K562 (cell line): ENCODE results near the gene POLG. TPM values are rescaled to one million over a fixed set of nuclear protein-coding genes. Genes with fewer than 3 reads are reported as not detected.

ENCODE experiments used
- ATAC-seq: fragments of 200-7000 bp; cut with Tn5 transposase; 3 replicates; pipeline ENCODE4 v1.9.1; 2020; ENCODE audit warnings: moderate library complexity
- BruUV-seq: library from RNA; stranded (reverse); fragments of 400-500 nt; replicated peaks from 2 replicates; lab custom pipeline; 2021; lab: Mats Ljungman, UMichigan
- CTCF ChIA-PET: fragments of 300-600 bp; formaldehyde crosslinking; extraction: SDS; loops from one replicate; lab custom pipeline; 2021; ENCODE audit warnings: low intra/inter-chr PET ratio; lab: Yijun Ruan, JAX
- POLR2A ChIA-PET: fragments of 300-600, 350-650 bp; sonication (Branson Sonifier 250); formaldehyde crosslinking; extraction: SDS; loops from one replicate; lab custom pipeline; 2021; ENCODE audit warnings: antibody characterized with exemption, inconsistent platforms; lab: Yijun Ruan, JAX
- DNase-seq, 4 experiments: peaks; one replicate each; pipeline versions ENCODE4 v3.0.0 to v3.0.0-alpha.2; 2011 to 2018; ENCODE audit warnings: low spot score in 3 of 4, mixed read lengths in 3 of 4; ENCODE audit errors: extremely low read depth in 1 of 4
- FAIRE-seq: peaks from 2 replicates; lab custom pipeline; 2011; peaks lifted over from hg19 to GRCh38; lab: Jason Lieb, UNC
- H2AFZ ChIP-seq: 2 replicates; pipeline ENCODE4 v1.6.0; 2011; ENCODE audit warnings: low read depth, low read length, control low read depth, inconsistent platforms
- H3K27ac ChIP-seq: fragments of 200-600 bp; 3 replicates; pipeline ENCODE4 v1.8.0; 2011; ENCODE audit warnings: low read depth, mild to moderate bottlenecking, control low read depth, inconsistent platforms, low read length, moderate library complexity, mixed read lengths; ENCODE audit errors: extremely low read depth
- H3K27me3 ChIP-seq, 2 experiments: fragments of 300-600 bp in 1 of 2; 2 replicates in 1 of 2; 3 replicates in 1 of 2; pipeline versions ENCODE4 v1.6.0 to v1.8.0; 2011; ENCODE audit warnings: inconsistent platforms in 2 of 2, low read length in 2 of 2, mild to moderate bottlenecking in 1 of 2, mixed read lengths in 1 of 2, moderate library complexity in 1 of 2; ENCODE audit not compliant: control insufficient read depth in 2 of 2, insufficient read depth in 2 of 2
- H3K36me3 ChIP-seq: fragments of 300-600 bp; 3 replicates; pipeline ENCODE4 v1.8.0; 2011; ENCODE audit warnings: mild to moderate bottlenecking, low read length, inconsistent platforms; ENCODE audit not compliant: control insufficient read depth, insufficient read depth
- H3K4me1 ChIP-seq, 2 experiments: fragments of 200-600 bp in 1 of 2; replicated peaks in 1 of 2; 2 replicates in 1 of 2; 3 replicates in 1 of 2; pipeline versions ENCODE4 v1.5.1 to v1.8.0; 2011; ENCODE audit warnings: inconsistent platforms in 2 of 2, low read length in 2 of 2, mild to moderate bottlenecking in 1 of 2, mixed read lengths in 1 of 2, moderate library complexity in 1 of 2; ENCODE audit not compliant: control insufficient read depth in 2 of 2, insufficient read depth in 2 of 2
- H3K4me2 ChIP-seq: 2 replicates; pipeline ENCODE4 v1.6.1; 2011; ENCODE audit warnings: low read length, control low read depth, inconsistent platforms, mixed read lengths; ENCODE audit not compliant: insufficient read depth
- H3K4me3 ChIP-seq: fragments of 200-600 bp; sonication (generic), shearing (Covaris generic); 2 replicates; pipeline ENCODE4 v1.5.1; 2016; ENCODE audit warnings: control low read depth, inconsistent platforms
- H3K79me2 ChIP-seq: fragments of 200-600 bp; 3 replicates; pipeline ENCODE4 v1.8.0; 2011; ENCODE audit warnings: low read length, inconsistent platforms; ENCODE audit not compliant: control insufficient read depth, insufficient read depth
- H3K9ac ChIP-seq, 2 experiments: 2 replicates each; pipeline versions ENCODE4 v1.6.0 to v1.6.1; 2011; ENCODE audit warnings: low read depth in 2 of 2, low read length in 2 of 2, control low read depth in 1 of 2, inconsistent platforms in 1 of 2, mild to moderate bottlenecking in 1 of 2, mixed read lengths in 1 of 2; ENCODE audit not compliant: insufficient read depth in 1 of 2
- H3K9me1 ChIP-seq: one replicate; pipeline ENCODE4 v1.6.0; 2011; ENCODE audit warnings: inconsistent platforms, mild to moderate bottlenecking, low read length, moderate library complexity; ENCODE audit not compliant: control insufficient read depth, insufficient read depth
- H3K9me3 ChIP-seq: replicated peaks from 2 replicates; pipeline ENCODE4 v1.5.1; 2011; ENCODE audit warnings: low read depth, low read length, inconsistent platforms; ENCODE audit not compliant: control insufficient read depth, insufficient read depth
- H4K20me1 ChIP-seq: replicated peaks from 2 replicates; pipeline ENCODE4 v1.6.1; 2011; ENCODE audit warnings: low read length, inconsistent platforms, mixed read lengths; ENCODE audit not compliant: control insufficient read depth, insufficient read depth
- ASH1L ChIP-seq: fragments of 450-650 bp; IDR thresholded peaks from 2 replicates; pipeline ENCODE4 v1.6.1; 2018; ENCODE audit warnings: borderline replicate concordance, mild to moderate bottlenecking, low read depth; ENCODE audit not compliant: partially characterized antibody
- DEAF1 ChIP-seq: fragments of 450-650 bp; formaldehyde crosslinking; IDR thresholded peaks from 2 replicates; pipeline ENCODE4 v1.4.0; 2020; ENCODE audit warnings: mild to moderate bottlenecking, moderate library complexity
- DIDO1 ChIP-seq: fragments of 450-650 bp; IDR thresholded peaks from 2 replicates; pipeline ENCODE4 v1.6.1; 2016; ENCODE audit warnings: low read depth, missing biosample characterization, missing genetic modification characterization
- EP400 ChIP-seq: fragments of 450-650 bp; IDR thresholded peaks from 2 replicates; pipeline ENCODE4 v1.6.1; 2017; ENCODE audit warnings: antibody characterized with exemption, mild to moderate bottlenecking, moderate library complexity
- FOXA3 ChIP-seq, 2 experiments: fragments of 450-650 bp in 1 of 2; sonication (generic) in 1 of 2; formaldehyde crosslinking; IDR thresholded peaks in 1 of 2; conservative IDR thresholded peaks in 1 of 2; 2 replicates each; pipeline versions ENCODE4 v1.4.0 to v1.8.0; 2020 to 2022; ENCODE audit warnings: mild to moderate bottlenecking in 2 of 2, missing genetic modification reagents in 1 of 2
- KDM1A ChIP-seq, 2 experiments: fragments of 450-650 bp; IDR thresholded peaks; 2 replicates each; pipeline ENCODE4 v1.6.1; 2016; ENCODE audit warnings: mild to moderate bottlenecking in 2 of 2
- MAZ ChIP-seq, 2 experiments: fragments of 450-650 bp in 1 of 2; sonication (generic) in 1 of 2; formaldehyde crosslinking; IDR thresholded peaks in 1 of 2; conservative IDR thresholded peaks in 1 of 2; 2 replicates each; pipeline versions ENCODE4 v1.4.0 to v1.5.0; 2020; ENCODE audit warnings: mild to moderate bottlenecking in 1 of 2, missing genetic modification reagents in 1 of 2
- MCM5 ChIP-seq: fragments of 450-650 bp; IDR thresholded peaks from 2 replicates; pipeline ENCODE4 v1.6.1; 2016; ENCODE audit warnings: low read depth
- SMARCA4 ChIP-seq: fragments of 450-650 bp; IDR thresholded peaks from 2 replicates; pipeline ENCODE4 v1.6.1; 2016
- TAL1 ChIP-seq: fragments of 450-650 bp; IDR thresholded peaks from 2 replicates; pipeline ENCODE4 v1.6.1; 2016; ENCODE audit warnings: mild to moderate bottlenecking
- TCF7 ChIP-seq: sonication (generic); IDR thresholded peaks from 2 replicates; pipeline ENCODE4 v1.6.1; 2016; ENCODE audit warnings: antibody characterized with exemption, borderline replicate concordance
- ZBED1 ChIP-seq: IDR thresholded peaks from 2 replicates; pipeline ENCODE4 v1.6.1; 2014
- ZBTB1 ChIP-seq: sonication (generic); formaldehyde crosslinking; IDR thresholded peaks from 2 replicates; pipeline ENCODE4 v1.8.1; 2023; ENCODE audit warnings: missing genetic modification reagents, low read depth, mild to moderate bottlenecking, borderline replicate concordance
- ZNF165 ChIP-seq: fragments of 250-450 bp; sonication (Bioruptor Pico); IDR thresholded peaks from 2 replicates; pipeline ENCODE4 v1.4.0; 2020; ENCODE audit warnings: borderline replicate concordance
- ZNF24 ChIP-seq: fragments of 450-650 bp; IDR thresholded peaks from 2 replicates; pipeline ENCODE4 v1.6.1; 2016
- ZNF324 ChIP-seq: fragments of 250-450 bp; sonication (Bioruptor Pico); IDR thresholded peaks from 2 replicates; pipeline ENCODE4 v1.4.0; 2020; ENCODE audit warnings: mild to moderate bottlenecking
- WGBS: fragments of 100-300 bp; shearing (Covaris generic); methylation state at CpG from one replicate; pipeline ENCODE4 v1.1.6; 2016; ENCODE audit warnings: low coverage, mixed read lengths; ENCODE audit not compliant: insufficient coverage; ENCODE audit errors: missing lambda C conversion rate; 5-methylcytosine and 5-hydroxymethylcytosine counted together
- in situ Hi-C: fragments of 300-500 bp; cut with MboI; formaldehyde crosslinking; loops from 4 replicates; pipeline ENCODE4 v1.15.0; 2018; ENCODE audit warnings: inconsistent platforms, mixed read lengths
- intact Hi-C: fragments of 100-400 bp; cut with micrococcal nuclease; formaldehyde crosslinking; loops from 2 replicates; pipeline ENCODE4 v1.14.2; 2022
- polyA plus RNA-seq, 8 experiments: library from polyadenylated mRNA; depleted of rRNA in 4 of 8; stranded (reverse) in 5 of 8; unstranded in 3 of 8; fragments of >200 nt; fragmentation: Nextera tagmentation in 2 of 8; fragmentation: Illumina TruSeq in 1 of 8; extraction: Ambion mirVana in 2 of 8; extraction: Trizol in 1 of 8; gene quantifications; 2 replicates each; pipeline versions ENCODE4 v1.2.1 to v1.2.3, GENCODE V29; 2011 to 2014; ENCODE audit warnings: inconsistent platforms in 1 of 8, missing spikeins in 1 of 8
- total RNA-seq, 7 experiments: library from RNA; depleted of rRNA in 6 of 7; stranded (reverse); fragments of >200 nt in 6 of 7; fragmentation: Illumina TruSeq in 2 of 7; extraction: Trizol in 2 of 7; gene quantifications; 2 replicates each; pipeline versions ENCODE4 v1.2.1 to v1.2.3, GENCODE V29; 2011 to 2021; ENCODE audit warnings: low replicate concordance in 1 of 7
- TF ChIP-seq, protein P1 (sequence below), 2 experiments: IDR thresholded peaks; 2 replicates each; pipeline ENCODE4 v1.6.1; 2011; ENCODE audit warnings: borderline replicate concordance in 1 of 2, control low read depth in 1 of 2, low read depth in 1 of 2, low read length in 1 of 2, mild to moderate bottlenecking in 1 of 2, mixed read lengths in 1 of 2, moderate library complexity in 1 of 2; ENCODE audit not compliant: insufficient read depth in 1 of 2, insufficient read length in 1 of 2, poor library complexity in 1 of 2, severe bottlenecking in 1 of 2; ENCODE audit errors: extremely low read depth in 1 of 2
- TF ChIP-seq, protein P2 (sequence below): fragments of 250-450 bp; sonication (Bioruptor Pico); IDR thresholded peaks from 2 replicates; pipeline ENCODE4 v1.8.0; 2022; ENCODE audit warnings: inconsistent platforms

POLG gene
- total and polyA plus RNA-seq, 9 of the 15 experiments (the other 6 are each of a cell fraction or from before 2014, with no cell fraction given) = 15.2 to 83.8 (median 38.6) TPM

GRCh38 chr15:89358755-89359439, 24.3 kb upstream of the POLG start:
- peaks cover 0 to 41% of the 10 kb centered on the region in 2 experiments; a peak in 2 of 5 replicates for H3K4me1 ChIP-seq
- peak; percentile 94 for ATAC-seq
- peak overlapping the region in 1 of 2 experiments; percentile 90; a peak in 2 of 4 replicates for H3K9ac ChIP-seq
- H3K27me3 ChIP-seq = peaks cover 51 to 88% of the 10 kb centered on the region in 2 experiments
- FAIRE-seq = no peak
- peak overlapping the region; percentile 50 for H3K4me3 ChIP-seq
- 1% methylated on average over 34 of the region's 68 CpGs for WGBS
- H4K20me1 ChIP-seq = peaks cover 23% of the 10 kb centered on the region
- in situ Hi-C loops (no loop called here), intact Hi-C loops (loop anchor here (1.0 to 10.0 kb wide), 4 partner anchors 40 to 196 kb away; no protein-coding TSS in a partner anchor)
- no TSS peak for BruUV-seq
- ChIA-PET CTCF (interaction anchor here (0.6 to 5.1 kb wide), 8 partner anchors 41 to 584 kb away, joined by 3 to 65 read pairs (median 7); no protein-coding TSS in a partner anchor), POLR2A (interaction anchor here (0.6 to 0.8 kb wide), 4 partner anchors 12 to 60 kb away, joined by 3 to 4 read pairs (median 3); no protein-coding TSS in a partner anchor)
- peak; percentile 86 to 90 (median 90) for DNase-seq
- peak overlapping the region; percentile 96 for H2AFZ ChIP-seq
- H3K4me2 ChIP-seq = peak overlapping the region; percentile 81
- no peaks in the 10 kb centered on the region for H3K9me3 ChIP-seq
- no peaks in the 10 kb centered on the region for H3K9me1 ChIP-seq
- H3K79me2 ChIP-seq = no peaks in the 10 kb centered on the region
- H3K36me3 ChIP-seq = no peaks in the 10 kb centered on the region
- H3K27ac ChIP-seq = no peak overlapping the region
- no peak for TF ChIP-seq DIDO1 (tag)
- TF ChIP-seq, protein P1, sequence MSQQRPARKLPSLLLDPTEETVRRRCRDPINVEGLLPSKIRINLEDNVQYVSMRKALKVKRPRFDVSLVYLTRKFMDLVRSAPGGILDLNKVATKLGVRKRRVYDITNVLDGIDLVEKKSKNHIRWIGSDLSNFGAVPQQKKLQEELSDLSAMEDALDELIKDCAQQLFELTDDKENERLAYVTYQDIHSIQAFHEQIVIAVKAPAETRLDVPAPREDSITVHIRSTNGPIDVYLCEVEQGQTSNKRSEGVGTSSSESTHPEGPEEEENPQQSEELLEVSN (IDR thresholded peaks at IDR 0.05; ENCODE audit: borderline replicate concordance in 1 of 2, extremely low read depth in 1 of 2, insufficient read depth in 1 of 2, insufficient read length in 1 of 2, low read depth in 1 of 2, low read length in 1 of 2, poor library complexity in 1 of 2, severe bottlenecking in 1 of 2) = peak; percentile 69 to 88
- TF ChIP-seq MCM5 = no peak
- no peak for TF ChIP-seq ZNF324 (CRISPR knock-in tag)
- TF ChIP-seq TCF7 = no peak
- no peak for TF ChIP-seq ZNF165 (CRISPR knock-in tag)
- TF ChIP-seq KDM1A (IDR thresholded peaks at IDR 0.05) = no peak
- TF ChIP-seq SMARCA4 = no peak
- no peak for TF ChIP-seq ASH1L
- no peak for TF ChIP-seq ZBED1
- peak; percentile 86 for TF ChIP-seq DEAF1 (CRISPR knock-in tag)
- no peak for TF ChIP-seq FOXA3 (CRISPR knock-in tag; conservative IDR thresholded peaks at IDR 0.05 in 1 of 2, IDR thresholded peaks at IDR 0.05 in 1 of 2)
- TF ChIP-seq ZBTB1 (CRISPR knock-in tag) = no peak
- TF ChIP-seq MAZ (CRISPR knock-in tag; conservative IDR thresholded peaks at IDR 0.05 in 1 of 2, IDR thresholded peaks at IDR 0.05 in 1 of 2) = peak; percentile 73 to 84; a peak in 3 of 4 replicates
- no peak for TF ChIP-seq TAL1
- TF ChIP-seq ZNF24 = no peak
- TF ChIP-seq, protein P2, sequence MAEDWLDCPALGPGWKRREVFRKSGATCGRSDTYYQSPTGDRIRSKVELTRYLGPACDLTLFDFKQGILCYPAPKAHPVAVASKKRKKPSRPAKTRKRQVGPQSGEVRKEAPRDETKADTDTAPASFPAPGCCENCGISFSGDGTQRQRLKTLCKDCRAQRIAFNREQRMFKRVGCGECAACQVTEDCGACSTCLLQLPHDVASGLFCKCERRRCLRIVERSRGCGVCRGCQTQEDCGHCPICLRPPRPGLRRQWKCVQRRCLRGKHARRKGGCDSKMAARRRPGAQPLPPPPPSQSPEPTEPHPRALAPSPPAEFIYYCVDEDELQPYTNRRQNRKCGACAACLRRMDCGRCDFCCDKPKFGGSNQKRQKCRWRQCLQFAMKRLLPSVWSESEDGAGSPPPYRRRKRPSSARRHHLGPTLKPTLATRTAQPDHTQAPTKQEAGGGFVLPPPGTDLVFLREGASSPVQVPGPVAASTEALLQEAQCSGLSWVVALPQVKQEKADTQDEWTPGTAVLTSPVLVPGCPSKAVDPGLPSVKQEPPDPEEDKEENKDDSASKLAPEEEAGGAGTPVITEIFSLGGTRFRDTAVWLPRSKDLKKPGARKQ (CRISPR knock-in tag) = no peak
- no peak for TF ChIP-seq EP400
